NCI-H748 (cell line): ENCODE measurements around the gene OLFML1.

Source experiments
- DNase-seq: peaks from one replicate; lab custom pipeline; 2025; ENCODE audit not compliant: unreplicated experiment; lab: John Stamatoyannopoulos, UW

Gene OLFML1

DNA sequence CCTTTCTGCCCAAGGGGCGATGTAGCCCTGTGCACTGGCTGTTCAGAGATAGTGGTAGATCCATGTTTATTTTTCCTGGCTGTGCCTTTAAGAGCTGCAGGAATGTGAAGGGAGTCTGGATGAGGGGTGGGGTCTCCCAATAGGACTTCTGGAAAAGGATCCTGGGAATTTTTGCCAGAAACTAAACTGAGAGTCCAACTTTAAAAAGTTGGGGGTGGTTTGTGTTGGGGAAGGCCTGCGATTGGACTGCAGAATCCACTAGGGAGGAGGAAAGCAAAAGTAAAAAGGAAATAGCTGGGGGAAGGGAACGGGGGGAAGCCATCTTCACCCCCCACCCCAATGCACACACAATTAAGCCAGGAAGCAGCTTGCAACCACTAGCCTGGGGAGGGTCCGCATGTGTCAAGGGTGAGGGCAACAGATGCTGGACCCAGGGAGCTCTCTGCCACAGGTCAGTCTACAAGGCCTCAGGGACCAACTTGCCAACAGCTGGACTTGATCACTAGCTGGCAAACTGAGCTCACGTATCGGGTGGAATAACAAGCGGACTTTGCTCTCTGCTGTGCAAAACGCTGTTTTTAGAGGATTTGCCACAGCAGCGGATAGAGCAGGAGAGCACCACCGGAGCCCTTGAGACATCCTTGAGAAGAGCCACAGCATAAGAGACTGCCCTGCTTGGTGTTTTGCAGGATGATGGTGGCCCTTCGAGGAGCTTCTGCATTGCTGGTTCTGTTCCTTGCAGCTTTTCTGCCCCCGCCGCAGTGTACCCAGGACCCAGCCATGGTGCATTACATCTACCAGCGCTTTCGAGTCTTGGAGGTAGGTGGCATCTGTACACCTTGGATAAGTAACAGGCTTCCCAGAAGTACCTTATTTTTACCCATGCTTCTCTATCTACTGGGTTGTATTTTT is at the start of gene OLFML1:
OLFML1 (plus strand) TSS at position 321 of the 912 bp plus-strand sequence; CDS start at position 691, 370 bp downstream.
- no peak for DNase-seq

- no peak for DNase-seq
Observed at GRCh38 chr11:7436146-7436545, 49.2 kb upstream of the OLFML1 start.

GRCh38 chr11:7436657-7437056 is 48.6 kb upstream of the OLFML1 start:
- DNase-seq = no peak

GRCh38 chr11:7437696-7438095 is 47.6 kb upstream of the OLFML1 start:
- DNase-seq = no peak

GRCh38 chr11:7439746-7440320 is 45.5 kb upstream of the OLFML1 start:
- no peak for DNase-seq

DNA sequence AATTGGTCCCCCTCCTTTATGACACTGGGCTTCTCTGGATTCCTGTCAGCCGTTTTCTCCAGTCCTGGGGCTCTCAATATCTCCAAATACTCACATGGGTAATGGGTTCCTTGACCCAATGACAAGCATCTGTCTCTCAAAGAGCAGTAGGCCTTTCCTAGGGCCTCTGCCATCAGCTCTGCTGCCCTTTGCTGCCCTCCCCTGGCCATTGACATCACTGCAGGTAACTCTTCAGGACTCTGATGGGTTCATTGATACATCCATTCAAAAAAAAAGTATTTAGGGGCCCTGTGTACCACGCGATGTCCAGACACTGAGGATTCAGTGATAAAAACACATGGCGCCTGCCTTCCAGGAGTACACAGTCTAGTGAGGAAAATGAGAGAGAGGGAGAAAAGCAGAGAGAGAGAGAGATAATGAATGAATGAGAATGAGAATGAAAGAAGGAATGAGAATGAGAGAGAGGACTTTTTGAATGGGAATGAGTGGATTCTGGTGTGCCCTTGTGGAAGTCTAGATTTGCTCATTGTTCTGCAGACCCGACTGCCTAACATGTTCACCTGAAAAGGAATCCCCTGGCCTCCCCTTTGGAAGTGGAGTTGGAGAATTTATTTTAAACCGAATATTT is 42.6 kb upstream of the OLFML1 start:
- peak; percentile 28 for DNase-seq

GRCh38 chr11:7444091-7444981 is 41.0 kb upstream of the OLFML1 start:
- DNase-seq = no peak

DNA sequence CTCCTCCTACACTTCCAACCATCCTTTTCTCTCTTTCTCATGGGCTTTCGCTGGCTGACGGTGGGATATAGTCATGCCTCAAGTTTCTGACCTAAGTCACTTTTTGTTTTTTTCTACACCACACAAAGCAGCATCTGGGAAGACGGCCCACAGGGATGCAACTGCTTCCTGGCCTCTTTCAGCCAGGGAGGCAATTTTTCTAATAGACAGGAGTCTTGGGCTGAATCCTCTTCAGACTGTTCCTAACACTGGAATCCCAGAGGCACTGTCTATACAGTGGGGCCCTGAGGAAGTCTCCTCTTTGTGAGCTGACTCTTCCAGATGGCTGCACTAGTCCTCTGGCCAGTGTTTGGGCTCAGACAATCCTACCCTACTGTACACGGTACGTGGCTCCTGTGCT is 39.7 kb upstream of the OLFML1 start:
- no peak for DNase-seq

DNA sequence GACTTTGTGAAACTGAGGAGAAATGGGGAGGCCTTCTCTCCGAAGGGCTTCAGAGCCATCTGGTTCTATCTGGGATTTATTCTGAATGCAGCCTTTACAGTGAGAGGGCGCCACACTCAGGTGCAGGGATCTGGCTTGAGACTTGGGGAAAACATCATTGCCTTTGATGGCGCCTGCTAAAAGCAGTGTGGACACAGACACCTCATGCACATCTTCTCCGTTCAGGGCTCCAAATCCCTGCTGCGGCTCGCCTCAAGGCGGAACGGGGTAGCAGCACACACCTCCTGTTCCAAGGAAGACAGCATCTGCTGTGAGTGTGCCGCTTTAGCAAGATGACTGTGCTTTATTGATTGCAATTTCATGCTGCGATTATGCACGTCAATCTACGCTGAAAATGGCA is 37.1 kb upstream of the OLFML1 start:
- DNase-seq = no peak

GRCh38 chr11:7449211-7449840 is 36.0 kb upstream of the OLFML1 start:
- DNase-seq = no peak

DNA sequence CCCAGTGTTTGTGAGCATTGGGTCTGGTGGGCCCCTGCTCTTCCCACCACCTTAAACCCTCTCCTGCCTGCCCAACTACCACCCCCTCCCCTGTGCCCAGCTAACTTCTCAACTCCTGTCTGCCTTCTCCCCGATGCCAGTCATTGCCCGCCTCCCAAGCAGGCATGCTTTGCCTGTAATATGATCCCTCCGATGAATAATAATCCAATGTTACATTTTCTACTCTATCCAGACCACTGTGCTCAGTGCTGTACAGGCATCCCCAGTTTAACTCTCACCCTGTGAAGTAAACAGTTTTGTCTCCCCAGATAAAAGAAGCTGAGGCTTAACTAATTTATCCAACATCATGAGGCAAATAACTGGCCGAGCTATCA is 35.5 kb upstream of the OLFML1 start:
- DNase-seq = no peak

- no peak for DNase-seq
Observed at GRCh38 chr11:7450836-7451235, 34.5 kb upstream of the OLFML1 start.

GRCh38 chr11:7451520-7451919 is 33.8 kb upstream of the OLFML1 start:
- no peak for DNase-seq

- no peak for DNase-seq
Observed at GRCh38 chr11:7451952-7452494, 33.3 kb upstream of the OLFML1 start.

- no peak for DNase-seq
Observed at GRCh38 chr11:7454854-7455253, 30.5 kb upstream of the OLFML1 start.

- DNase-seq = no peak
Observed at GRCh38 chr11:7457211-7457610, 28.1 kb upstream of the OLFML1 start.

DNA sequence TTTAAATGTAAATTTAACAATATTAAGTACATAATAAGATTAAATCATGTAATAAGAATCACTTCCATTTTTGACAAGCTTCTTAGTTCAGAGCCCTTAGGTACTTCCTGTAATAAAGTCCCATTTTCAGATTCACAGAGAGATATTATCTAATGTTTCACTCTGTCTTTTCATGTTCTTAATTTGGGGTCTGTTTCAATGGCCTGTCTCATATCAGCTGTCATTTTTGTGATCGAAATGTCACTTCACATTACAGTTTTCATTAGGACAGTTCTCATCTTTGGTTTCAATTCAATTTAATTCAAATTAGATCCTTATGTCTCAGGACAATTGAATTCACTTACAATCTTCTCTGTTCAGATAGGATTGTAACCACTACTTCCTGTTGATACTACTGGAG is 22.6 kb upstream of the OLFML1 start:
- DNase-seq = no peak

- DNase-seq = no peak
Observed at GRCh38 chr11:7467652-7468051, 17.7 kb upstream of the OLFML1 start.

DNA sequence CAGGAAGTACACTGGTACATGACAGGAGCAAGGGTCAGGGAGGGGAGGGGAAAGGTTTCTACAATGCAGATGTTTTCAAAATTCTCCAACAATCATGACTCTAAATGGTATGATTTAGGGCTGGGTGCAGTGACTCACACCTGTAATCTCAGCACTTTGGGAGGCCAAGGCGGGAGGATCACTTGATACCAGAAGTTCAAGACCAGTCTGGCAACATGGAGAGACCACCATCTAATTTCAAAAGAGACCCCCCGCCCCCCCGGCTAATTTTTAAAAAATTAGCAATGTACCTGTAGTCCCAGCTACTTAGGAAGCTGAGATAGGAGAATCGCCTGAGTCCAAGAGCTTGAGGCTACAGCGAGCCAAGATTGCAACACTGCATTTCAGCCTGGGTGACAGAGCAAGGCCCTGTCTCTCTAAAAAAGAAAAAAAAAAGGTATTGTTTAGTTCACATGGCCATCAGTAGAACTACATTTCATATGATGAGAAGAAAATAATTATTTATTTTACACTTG is 15.9 kb upstream of the OLFML1 start:
- no peak for DNase-seq

DNA sequence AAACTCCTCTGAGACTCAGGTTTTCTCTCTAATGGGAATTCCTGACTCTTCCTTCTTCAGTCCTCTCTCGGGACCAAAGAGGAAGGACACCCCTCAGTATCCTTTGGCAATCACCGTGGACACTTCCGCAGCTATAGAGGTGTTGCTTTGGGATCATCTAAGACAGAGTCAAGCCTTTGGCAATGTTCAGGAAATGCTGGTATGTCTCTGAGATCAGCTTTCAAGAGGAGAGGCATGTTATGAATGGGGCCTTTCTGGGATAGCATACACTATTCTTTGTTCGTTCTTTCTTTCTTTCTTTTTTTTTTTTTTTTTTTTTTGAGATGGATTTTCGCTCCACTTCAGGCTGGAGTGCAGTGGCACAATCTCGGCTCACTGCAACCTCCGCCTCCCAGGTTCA is 14.2 kb upstream of the OLFML1 start:
- no peak for DNase-seq
